ENCODE data around the gene SLC25A51. TPM values are rescaled to one million over a fixed set of nuclear protein-coding genes. Genes with fewer than 3 reads are reported as not detected.

SLC25A51 gene
- total RNA-seq, 1 experiment from 2014 or later: 9.3 TPM

GRCh38 chr9:37920471-37921167 is 16.7 kb upstream of the SLC25A51 start:
- no peaks in the 10 kb centered on the region for H3K36me3 Mint-ChIP-seq (ENCODE audit: insufficient read depth, unreplicated experiment)
- no peak overlapping the region for H3K4me3 Mint-ChIP-seq (ENCODE audit: low read depth, unreplicated experiment)
- intact Hi-C loops (cut with micrococcal nuclease; ENCODE audit: unreplicated experiment): no loop called here
- no peaks in the 10 kb centered on the region for H3K9me3 Mint-ChIP-seq (ENCODE audit: low read depth, unreplicated experiment)
- CTCF ChIA-PET: no interaction called here
- no peaks in the 10 kb centered on the region for H3K27me3 Mint-ChIP-seq (ENCODE audit: unreplicated experiment)
- DNase-seq: no peak
- no peak overlapping the region for H3K27ac Mint-ChIP-seq (ENCODE audit: unreplicated experiment)
- no peaks in the 10 kb centered on the region for H3K4me1 Mint-ChIP-seq (ENCODE audit: low read depth, unreplicated experiment)
- BruUV-seq (replicated peaks): no TSS peak
- no peak for TF ChIP-seq CTCF (IDR thresholded peaks at IDR 0.05; ENCODE audit: unreplicated experiment)

GRCh38 chr9:37919956-37920335 is 16.0 kb upstream of the SLC25A51 start:
- Mint-ChIP-seq H3K36me3 (ENCODE audit: insufficient read depth, unreplicated experiment) (no peaks in the 10 kb centered on the region), H3K4me1 (ENCODE audit: low read depth, unreplicated experiment) (no peaks in the 10 kb centered on the region), H3K27ac (ENCODE audit: unreplicated experiment) (no peak overlapping the region), H3K4me3 (ENCODE audit: low read depth, unreplicated experiment) (no peak overlapping the region), H3K9me3 (ENCODE audit: low read depth, unreplicated experiment) (no peaks in the 10 kb centered on the region), H3K27me3 (ENCODE audit: unreplicated experiment) (no peaks in the 10 kb centered on the region)
- TF ChIP-seq CTCF (IDR thresholded peaks at IDR 0.05; ENCODE audit: unreplicated experiment): no peak
- no TSS peak for BruUV-seq (replicated peaks)
- DNase-seq: no peak
- CTCF ChIA-PET: no interaction called here
- intact Hi-C loops (cut with micrococcal nuclease; ENCODE audit: unreplicated experiment): no loop called here

GRCh38 chr9:37919246-37919955 is 15.5 kb upstream of the SLC25A51 start:
- CTCF ChIA-PET: no interaction called here
- no peak overlapping the region for H3K4me3 Mint-ChIP-seq (ENCODE audit: low read depth, unreplicated experiment)
- no peaks in the 10 kb centered on the region for H3K9me3 Mint-ChIP-seq (ENCODE audit: low read depth, unreplicated experiment)
- BruUV-seq (replicated peaks): no TSS peak
- intact Hi-C loops (cut with micrococcal nuclease; ENCODE audit: unreplicated experiment): no loop called here
- H3K4me1 Mint-ChIP-seq (ENCODE audit: low read depth, unreplicated experiment): no peaks in the 10 kb centered on the region
- H3K36me3 Mint-ChIP-seq (ENCODE audit: insufficient read depth, unreplicated experiment): no peaks in the 10 kb centered on the region
- DNase-seq: no peak
- no peaks in the 10 kb centered on the region for H3K27me3 Mint-ChIP-seq (ENCODE audit: unreplicated experiment)
- no peak overlapping the region for H3K27ac Mint-ChIP-seq (ENCODE audit: unreplicated experiment)
- no peak for TF ChIP-seq CTCF (IDR thresholded peaks at IDR 0.05; ENCODE audit: unreplicated experiment)

GRCh38 chr9:37918665-37919170 is 14.8 kb upstream of the SLC25A51 start:
- BruUV-seq (replicated peaks): no TSS peak
- no peak for DNase-seq

More at GRCh38 chr9:37918665-37919170, 14.8 kb upstream of the SLC25A51 start:
- H3K9me3 Mint-ChIP-seq (ENCODE audit: low read depth, unreplicated experiment): no peaks in the 10 kb centered on the region
- no peak overlapping the region for H3K4me3 Mint-ChIP-seq (ENCODE audit: low read depth, unreplicated experiment)
- intact Hi-C loops (cut with micrococcal nuclease; ENCODE audit: unreplicated experiment): no loop called here
- no peaks in the 10 kb centered on the region for H3K36me3 Mint-ChIP-seq (ENCODE audit: insufficient read depth, unreplicated experiment)
- no peaks in the 10 kb centered on the region for H3K4me1 Mint-ChIP-seq (ENCODE audit: low read depth, unreplicated experiment)
- H3K27ac Mint-ChIP-seq (ENCODE audit: unreplicated experiment): no peak overlapping the region
- no peaks in the 10 kb centered on the region for H3K27me3 Mint-ChIP-seq (ENCODE audit: unreplicated experiment)
- CTCF ChIA-PET: no interaction called here
- no peak for TF ChIP-seq CTCF (IDR thresholded peaks at IDR 0.05; ENCODE audit: unreplicated experiment)
